Breast epithelium (tissue), 4 donors: Measurements from ENCODE around the gene ERN2. TPM values are rescaled to one million over a fixed set of nuclear protein-coding genes. Genes with fewer than 3 reads are reported as not detected.
"Not testable (repeated sequence)": the region's sequence is repeated elsewhere in the genome, so short reads cannot be mapped to it uniquely, and the experiment has no call there.

Source experiments
- DNase-seq, 2 donors: peaks; one replicate each; pipeline ENCODE4 v3.0.0-alpha.2; 2019; ENCODE audit warnings: low spot score in 2 of 2
- H3K27ac ChIP-seq, 2 donors: fragments of 200-600 bp; sonication (generic) in 1 of 2; one replicate each; pipeline ENCODE4 v1.5.1; 2016 to 2019; ENCODE audit warnings: mild to moderate bottlenecking in 1 of 2
- H3K27me3 ChIP-seq, 2 donors: fragments of 200-600 bp; sonication (generic) in 1 of 2; one replicate each; pipeline versions ENCODE4 v1.5.1 to v1.6.0; 2017 to 2019; ENCODE audit warnings: control low read depth in 1 of 2, mild to moderate bottlenecking in 1 of 2
- H3K36me3 ChIP-seq: fragments of 200-600 bp; one replicate; pipeline ENCODE4 v1.5.1; 2019
- H3K4me1 ChIP-seq, 2 donors: fragments of 200-600 bp; sonication (generic); one replicate each; pipeline ENCODE4 v1.5.1; 2016 to 2019; ENCODE audit warnings: control low read depth in 1 of 2
- H3K4me3 ChIP-seq, 3 donors: fragments of 200-600 bp; sonication (generic); 1 replicate in 2 of 3; 2 replicates in 1 of 3; pipeline ENCODE4 v1.5.1; 2016 to 2019; ENCODE audit warnings: mild to moderate bottlenecking in 3 of 3, moderate library complexity in 2 of 3
- H3K9me3 ChIP-seq, 2 donors: fragments of 200-600 bp; sonication (generic) in 1 of 2; one replicate each; pipeline ENCODE4 v1.5.1; 2016 to 2019; ENCODE audit warnings: control low read depth in 1 of 2
- CTCF ChIP-seq, 3 donors: fragments of 450-650 bp; IDR thresholded peaks; one replicate each; pipeline ENCODE4 v1.5.1; 2016 to 2017; ENCODE audit warnings: antibody characterized with exemption in 3 of 3, mild to moderate bottlenecking in 3 of 3, moderate library complexity in 3 of 3
- POLR2A ChIP-seq: fragments of 450-650 bp; IDR thresholded peaks from one replicate; pipeline ENCODE4 v1.6.1; 2016; ENCODE audit warnings: antibody characterized with exemption, mild to moderate bottlenecking, moderate library complexity
- POLR2AphosphoS5 ChIP-seq, 3 donors: sonication (generic); formaldehyde crosslinking; IDR thresholded peaks; one replicate each; pipeline ENCODE4 v1.6.1; 2017; ENCODE audit warnings: antibody characterized with exemption in 3 of 3
- intact Hi-C: fragments of 100-400 bp; cut with DNase I; formaldehyde crosslinking; loops from one replicate; pipeline ENCODE4 v1.15.1; 2023; ENCODE audit warnings: low total_unique reads
- total RNA-seq, 3 donors: library from RNA; depleted of rRNA; stranded (reverse); fragments of >200 nt; gene quantifications; one replicate each; pipeline ENCODE4 v1.1.0, GENCODE V29; 2016

ERN2 gene
- total RNA-seq, 3 donors from 2014 or later, result 0.33 TPM; not detected in 2

GRCh38 chr16:23728112-23728477 lies 15.1 kb upstream of the ERN2 start:
- H3K27ac ChIP-seq, result no peak overlapping the region
- H3K9me3 ChIP-seq, result no peaks in the 10 kb centered on the region
- intact Hi-C loops, result no loop called here
- TF ChIP-seq CTCF (IDR thresholded peaks at IDR 0.05), result no peak
- TF ChIP-seq POLR2A, result no peak
- TF ChIP-seq POLR2AphosphoS5 (IDR thresholded peaks at IDR 0.05), result no peak
- no peak overlapping the region for H3K4me3 ChIP-seq
- H3K36me3 ChIP-seq, result no peaks in the 10 kb centered on the region
- H3K4me1 ChIP-seq, result no peaks in the 10 kb centered on the region
- H3K27me3 ChIP-seq, result no peaks in the 10 kb centered on the region
- DNase-seq, result no peak

GRCh38 chr16:23726710-23727109 lies 13.7 kb upstream of the ERN2 start:
- Histone ChIP-seq H3K4me1 (no peaks in the 10 kb centered on the region), H3K9me3 (peaks cover 0 to 5% of the 10 kb centered on the region in 2 donors), H3K36me3 (no peaks in the 10 kb centered on the region), H3K4me3 (no peak overlapping the region), H3K27ac (no peak overlapping the region), H3K27me3 (no peaks in the 10 kb centered on the region)
- TF ChIP-seq POLR2AphosphoS5 (IDR thresholded peaks at IDR 0.05) (no peak), CTCF (IDR thresholded peaks at IDR 0.05) (no peak), POLR2A (no peak)
- no peak for DNase-seq
- intact Hi-C loops, result no loop called here

DNA sequence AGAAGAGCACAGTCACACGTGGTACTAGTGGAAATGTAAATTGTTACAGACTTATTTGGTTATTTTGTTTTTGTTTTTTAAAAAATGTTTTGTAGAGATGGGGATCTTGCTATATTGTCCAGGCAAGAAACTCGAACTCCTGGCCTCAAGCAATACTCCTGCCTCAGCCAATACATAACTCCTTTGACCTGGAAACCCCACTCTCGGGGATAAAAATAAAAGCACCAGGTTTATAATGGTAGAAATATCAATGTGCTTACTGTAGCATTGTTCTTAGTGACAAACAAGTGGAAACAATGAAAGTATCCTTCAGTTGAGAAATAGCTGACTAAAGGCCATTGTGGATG lies 11.7 kb upstream of the ERN2 start:
- no peak for DNase-seq

DNA sequence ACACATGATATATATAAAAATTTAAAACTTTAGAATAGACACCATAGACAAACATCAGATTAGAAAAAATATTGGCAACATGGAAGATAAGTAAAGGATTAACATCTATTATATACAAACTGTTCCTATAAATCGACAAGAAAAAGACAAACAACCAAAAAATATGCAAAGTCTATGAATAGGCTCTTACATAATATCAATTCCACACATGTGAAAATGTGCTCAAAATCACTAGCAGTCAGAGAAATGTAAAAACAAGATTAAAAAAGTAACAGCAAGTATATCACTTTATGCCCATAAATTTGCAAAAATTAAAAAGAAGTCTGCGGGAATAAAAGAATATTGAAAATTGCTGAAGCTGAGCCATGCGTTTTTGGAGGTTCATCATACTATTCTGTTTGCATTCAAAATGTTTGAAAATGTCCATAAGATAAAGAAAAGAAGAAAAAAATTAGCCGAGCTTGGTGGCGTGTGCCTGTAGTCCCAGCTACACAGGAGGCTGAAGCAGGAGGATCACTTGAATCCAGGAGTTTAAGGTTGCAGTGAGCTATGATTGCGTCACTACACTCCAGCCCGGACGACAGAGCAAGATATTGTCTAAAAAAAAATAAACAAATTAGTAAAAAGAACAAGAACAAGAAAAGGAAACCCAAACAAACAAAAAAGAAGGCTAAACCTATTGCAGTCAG lies 11.2 kb upstream of the ERN2 start:
- peaks cover 0 to 5% of the 10 kb centered on the region in 2 donors for H3K9me3 ChIP-seq
- no peak for TF ChIP-seq POLR2A
- no peak for TF ChIP-seq POLR2AphosphoS5 (IDR thresholded peaks at IDR 0.05)
- no peak for TF ChIP-seq CTCF (IDR thresholded peaks at IDR 0.05)
- intact Hi-C loops, result no loop called here
- H3K36me3 ChIP-seq, result no peaks in the 10 kb centered on the region
- no peak overlapping the region for H3K27ac ChIP-seq
- no peak overlapping the region for H3K4me3 ChIP-seq
- H3K4me1 ChIP-seq, result no peaks in the 10 kb centered on the region
- H3K27me3 ChIP-seq, result no peaks in the 10 kb centered on the region
- no peak for DNase-seq

More for the DNA sequence above, 11.7 kb upstream of the ERN2 start:
- no peak overlapping the region for H3K4me3 ChIP-seq
- H3K36me3 ChIP-seq, result no peaks in the 10 kb centered on the region
- intact Hi-C loops, result no loop called here
- H3K27me3 ChIP-seq, result no peaks in the 10 kb centered on the region
- no peaks in the 10 kb centered on the region for H3K4me1 ChIP-seq
- H3K9me3 ChIP-seq, result peaks cover 0 to 5% of the 10 kb centered on the region in 2 donors
- no peak overlapping the region for H3K27ac ChIP-seq
- TF ChIP-seq POLR2A (no peak), POLR2AphosphoS5 (IDR thresholded peaks at IDR 0.05) (no peak), CTCF (IDR thresholded peaks at IDR 0.05) (no peak)

- H3K27ac ChIP-seq, H3K36me3 ChIP-seq, H3K4me1 ChIP-seq, H3K9me3 ChIP-seq, intact Hi-C loops, DNase-seq, H3K4me3 ChIP-seq, H3K27me3 ChIP-seq: not testable (repeated sequence)
Measured at GRCh38 chr16:23722613-23723240, 9.7 kb upstream of the ERN2 start.
